Bladder microvascular endothelial cell (primary cell): Measurements from ENCODE around the gene BASP1. TPM values are rescaled to one million over a fixed set of nuclear protein-coding genes. Genes with fewer than 3 reads are reported as not detected.

Experiments
- total RNA-seq: library from RNA; depleted of rRNA; stranded (reverse); fragments of >200 nt; gene quantifications from 2 replicates; pipeline ENCODE4 v1.2.3, GENCODE V29; 2014

BASP1 gene, protein sequence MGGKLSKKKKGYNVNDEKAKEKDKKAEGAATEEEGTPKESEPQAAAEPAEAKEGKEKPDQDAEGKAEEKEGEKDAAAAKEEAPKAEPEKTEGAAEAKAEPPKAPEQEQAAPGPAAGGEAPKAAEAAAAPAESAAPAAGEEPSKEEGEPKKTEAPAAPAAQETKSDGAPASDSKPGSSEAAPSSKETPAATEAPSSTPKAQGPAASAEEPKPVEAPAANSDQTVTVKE
- total RNA-seq = 5.7 and 12.5 TPM in 2 replicates

DNA sequence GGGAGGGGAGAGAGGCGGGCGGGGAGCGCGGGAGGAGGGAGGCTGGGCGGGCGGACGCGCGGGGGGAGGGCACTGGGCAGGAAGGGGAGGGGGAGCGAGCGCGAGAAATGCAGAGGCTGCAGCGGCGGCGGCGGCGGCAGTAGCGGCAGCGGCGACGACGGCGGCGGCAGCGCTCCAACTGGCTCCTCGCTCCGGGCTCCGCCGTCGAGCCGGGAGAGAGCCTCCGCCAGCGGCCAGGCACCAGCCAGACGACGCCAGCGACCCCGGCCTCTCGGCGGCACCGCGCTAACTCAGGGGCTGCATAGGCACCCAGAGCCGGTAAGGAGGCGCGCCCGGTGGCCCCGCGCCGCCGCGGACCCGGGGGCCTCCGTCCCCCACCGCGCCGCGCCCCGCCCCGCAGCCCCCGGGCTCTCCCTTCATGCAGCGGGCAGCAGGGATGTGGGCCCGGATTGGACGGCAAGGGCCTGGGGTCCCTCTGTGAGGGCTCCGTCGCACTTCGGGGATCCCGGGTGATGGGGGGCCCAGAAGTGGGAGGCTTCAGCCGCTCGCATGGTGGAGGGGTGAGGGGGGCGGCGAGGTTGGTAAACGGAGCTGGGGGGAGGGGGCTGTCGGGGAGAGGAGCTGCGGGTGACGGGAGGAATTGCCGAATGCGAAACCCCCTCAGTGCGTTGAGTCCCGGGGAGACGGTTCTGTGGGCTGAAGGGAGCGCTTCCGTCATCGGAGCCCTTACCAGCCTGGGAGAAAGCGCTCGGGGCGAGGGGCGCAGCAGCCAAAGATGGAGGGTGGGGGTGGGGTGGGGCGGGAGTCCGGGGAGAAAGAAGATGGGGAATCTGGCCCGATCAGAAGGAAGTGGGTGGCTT lies at the start of gene BASP1:
BASP1 (plus strand) TSS at position 139 of the 860 bp plus-strand sequence. CDS start 57,586 bp downstream, outside the sequence.

